HG02943 (cell line): ENCODE measurements around the gene SULT1A2.
"Not testable (repeated sequence)": the region's sequence is repeated elsewhere in the genome, so short reads cannot be mapped to it uniquely, and the experiment has no call there.

Source experiments
- ATAC-seq: cut with Tn5 transposase; IDR thresholded peaks from one replicate; pipeline ENCODE4 v1.9.1; 2021; ENCODE audit warnings: mild to moderate bottlenecking, low read depth, moderate library complexity; ENCODE audit not compliant: unreplicated experiment

SULT1A2 gene

GRCh38 chr16:28596840-28597691 lies at the start of gene SULT1A2:
Gene SULT1A2, minus strand, starts transcription at chr16:28597050. Its CDS starts 1,120 bp downstream, at chr16:28595930.
- no peak for ATAC-seq

GRCh38 chr16:28639959-28640358 lies 43.1 kb upstream of the SULT1A2 start:
- not testable (repeated sequence) for ATAC-seq

GRCh38 chr16:28638359-28638758 lies 41.5 kb upstream of the SULT1A2 start:
- ATAC-seq = not testable (repeated sequence)

- ATAC-seq = not testable (repeated sequence)
Measured at GRCh38 chr16:28637765-28638164, 40.9 kb upstream of the SULT1A2 start, which contains the start of gene NPIPB8. Gene NPIPB8, plus strand, starts transcription at chr16:28638065. Its CDS starts 296 bp downstream, at chr16:28638361.

- ATAC-seq = not testable (repeated sequence)
Measured at GRCh38 chr16:28636093-28636823, 39.4 kb upstream of the SULT1A2 start.

GRCh38 chr16:28630905-28631304 lies 34.1 kb upstream of the SULT1A2 start:
- ATAC-seq = not testable (repeated sequence)

GRCh38 chr16:28623172-28623711 lies 26.4 kb upstream of the SULT1A2 start:
- no peak for ATAC-seq

GRCh38 chr16:28622532-28623171 lies 25.8 kb upstream of the SULT1A2 start:
- ATAC-seq = not testable (repeated sequence)

GRCh38 chr16:28621481-28622155 lies 24.8 kb upstream of the SULT1A2 start:
- no peak for ATAC-seq

- ATAC-seq = not testable (repeated sequence)
Measured at GRCh38 chr16:28620316-28620715, 23.5 kb upstream of the SULT1A2 start.

GRCh38 chr16:28617874-28618273 lies 21.0 kb upstream of the SULT1A2 start:
- ATAC-seq = no peak

GRCh38 chr16:28616636-28617035 lies 19.8 kb upstream of the SULT1A2 start:
- ATAC-seq = no peak

- not testable (repeated sequence) for ATAC-seq
Measured at GRCh38 chr16:28616224-28616577, 19.4 kb upstream of the SULT1A2 start.

GRCh38 chr16:28615486-28616223 lies 18.8 kb upstream of the SULT1A2 start:
- ATAC-seq = not testable (repeated sequence)

GRCh38 chr16:28614561-28614960 lies 17.7 kb upstream of the SULT1A2 start:
- not testable (repeated sequence) for ATAC-seq

- not testable (repeated sequence) for ATAC-seq
Measured at GRCh38 chr16:28613912-28614311, 17.1 kb upstream of the SULT1A2 start.

- ATAC-seq = not testable (repeated sequence)
Measured at GRCh38 chr16:28612359-28613280, 15.8 kb upstream of the SULT1A2 start.

- ATAC-seq = no peak
Measured at GRCh38 chr16:28610595-28611191, 13.8 kb upstream of the SULT1A2 start.
